HEK293 (cell line): ENCODE measurements around the gene SNRPD2.

Experiments used
- GFI1B ChIP-seq: fragments of 450-650 bp; formaldehyde crosslinking; IDR thresholded peaks from 2 replicates; pipeline ENCODE4 v1.5.1; 2016; ENCODE audit warnings: missing biosample characterization, missing genetic modification characterization
- KLF1 ChIP-seq: fragments of 450-650 bp; formaldehyde crosslinking; IDR thresholded peaks from 2 replicates; pipeline ENCODE4 v1.5.1; 2016; ENCODE audit warnings: missing biosample characterization, missing genetic modification characterization
- KLF9 ChIP-seq: fragments of 450-650 bp; formaldehyde crosslinking; IDR thresholded peaks from 2 replicates; pipeline ENCODE4 v1.5.1; 2016; ENCODE audit warnings: missing biosample characterization, missing genetic modification characterization, low read depth
- MEIS1 ChIP-seq: sonication (generic); formaldehyde crosslinking; IDR thresholded peaks from 2 replicates; pipeline ENCODE4 v1.8.1; 2022; ENCODE audit warnings: missing genetic modification reagents, mild to moderate bottlenecking, borderline replicate concordance
- PRDM2 ChIP-seq: fragments of 450-650 bp; formaldehyde crosslinking; IDR thresholded peaks from 2 replicates; pipeline ENCODE4 v1.5.1; 2016; ENCODE audit warnings: missing biosample characterization, missing genetic modification characterization, borderline replicate concordance
- PRDM4 ChIP-seq: fragments of 450-650 bp; formaldehyde crosslinking; IDR thresholded peaks from 2 replicates; pipeline ENCODE4 v1.5.1; 2017; ENCODE audit warnings: missing biosample characterization, missing genetic modification characterization
- TSHZ1 ChIP-seq: fragments of 450-650 bp; formaldehyde crosslinking; IDR thresholded peaks from 2 replicates; pipeline ENCODE4 v1.5.1; 2016; ENCODE audit warnings: missing biosample characterization, missing genetic modification characterization, borderline replicate concordance
- ZNF16 ChIP-seq: fragments of 450-650 bp; formaldehyde crosslinking; IDR thresholded peaks from 2 replicates; pipeline ENCODE4 v1.5.1; 2016; ENCODE audit warnings: low read depth, missing biosample characterization, missing genetic modification characterization
- ZNF239 ChIP-seq: fragments of 450-650 bp; formaldehyde crosslinking; IDR thresholded peaks from 2 replicates; pipeline ENCODE4 v1.5.1; 2016; ENCODE audit warnings: missing biosample characterization, missing genetic modification characterization
- ZNF280D ChIP-seq: fragments of 450-650 bp; formaldehyde crosslinking; IDR thresholded peaks from 2 replicates; pipeline ENCODE4 v1.5.1; 2016; ENCODE audit warnings: missing biosample characterization, missing genetic modification characterization
- ZNF404 ChIP-seq: fragments of 450-650 bp; formaldehyde crosslinking; IDR thresholded peaks from 2 replicates; pipeline ENCODE4 v1.5.1; 2017; ENCODE audit warnings: missing biosample characterization, missing genetic modification characterization
- ZNF501 ChIP-seq: fragments of 450-650 bp; formaldehyde crosslinking; IDR thresholded peaks from 2 replicates; pipeline ENCODE4 v1.5.1; 2016; ENCODE audit warnings: missing biosample characterization, missing genetic modification characterization
- ZNF510 ChIP-seq: fragments of 450-650 bp; formaldehyde crosslinking; IDR thresholded peaks from 2 replicates; pipeline ENCODE4 v1.5.1; 2018; ENCODE audit warnings: mild to moderate bottlenecking, missing genetic modification characterization, missing biosample characterization; ENCODE audit not compliant: insufficient replicate concordance
- ZNF585B ChIP-seq: fragments of 450-650 bp; formaldehyde crosslinking; IDR thresholded peaks from 2 replicates; pipeline ENCODE4 v1.5.1; 2016; ENCODE audit warnings: missing biosample characterization, missing genetic modification characterization
- ZNF677 ChIP-seq: fragments of 450-650 bp; IDR thresholded peaks from 2 replicates; pipeline ENCODE4 v1.5.0; 2018; ENCODE audit warnings: missing biosample characterization, mild to moderate bottlenecking, missing genetic modification characterization, moderate library complexity
- ZNF692 ChIP-seq: fragments of 450-650 bp; formaldehyde crosslinking; IDR thresholded peaks from 2 replicates; pipeline ENCODE4 v1.5.1; 2016; ENCODE audit warnings: missing biosample characterization, missing genetic modification characterization
- ZNF830 ChIP-seq: fragments of 450-650 bp; IDR thresholded peaks from 2 replicates; pipeline ENCODE4 v1.5.0; 2018; ENCODE audit warnings: missing biosample characterization, missing genetic modification characterization, low read depth, mild to moderate bottlenecking, moderate library complexity
- ZSCAN4 ChIP-seq: fragments of 450-650 bp; formaldehyde crosslinking; IDR thresholded peaks from 2 replicates; pipeline ENCODE4 v1.5.1; 2017; ENCODE audit warnings: missing biosample characterization, missing genetic modification characterization

The SNRPD2 gene

GRCh38 chr19:45716359-45717130 lies 24.8 kb upstream of the SNRPD2 start (continued):
- no peak for TF ChIP-seq PRDM2 (tag by site-specific recombination)
- no peak for TF ChIP-seq ZNF280D (tag by site-specific recombination)
- no peak; the same call in 1 of the 2 replicates for TF ChIP-seq GFI1B (tag by site-specific recombination)
- TF ChIP-seq KLF9 = no peak
- TF ChIP-seq ZNF501 = no peak
- no peak for TF ChIP-seq ZNF585B (tag by site-specific recombination)
- TF ChIP-seq ZSCAN4 = 0 out of 2 replicates have a peak, but pooled peaks have one; percentile 14
- no peak for TF ChIP-seq ZNF16 (tag by site-specific recombination)
- no peak for TF ChIP-seq ZNF510 (tag by site-specific recombination)
- no peak for TF ChIP-seq MEIS1 (CRISPR knock-in tag)
- no peak for TF ChIP-seq TSHZ1
- TF ChIP-seq PRDM4 (tag by site-specific recombination) = no peak; the same call in 1 of the 2 replicates
- no peak for TF ChIP-seq ZNF830 (tag by site-specific recombination)
- TF ChIP-seq ZNF677 = no peak
- TF ChIP-seq KLF1 = no peak
- no peak for TF ChIP-seq ZNF692 (tag by site-specific recombination)
- TF ChIP-seq ZNF239 = no peak
- TF ChIP-seq ZNF404 = no peak
